Stimulated activated CD8-positive, alpha-beta memory T cell treated with anti-CD3 and anti-CD28 coated beads, Interleukin-12 subunit alpha, Interleukin-12 subunit beta, amount 100 ng/mL, for 24 hours (primary cell): Measurements from ENCODE around the gene SCAMP3.
A peak's percentile ranks its signal among the peaks of the same experiment; 100 is the strongest.
"Not testable (repeated sequence)": the region's sequence is repeated elsewhere in the genome, so short reads cannot be mapped to it uniquely, and the experiment has no call there.

ENCODE experiments used
- DNase-seq: peaks from one replicate; pipeline ENCODE4 v3.0.0-alpha.2; 2020; ENCODE audit errors: extremely low read depth

Gene SCAMP3

DNA sequence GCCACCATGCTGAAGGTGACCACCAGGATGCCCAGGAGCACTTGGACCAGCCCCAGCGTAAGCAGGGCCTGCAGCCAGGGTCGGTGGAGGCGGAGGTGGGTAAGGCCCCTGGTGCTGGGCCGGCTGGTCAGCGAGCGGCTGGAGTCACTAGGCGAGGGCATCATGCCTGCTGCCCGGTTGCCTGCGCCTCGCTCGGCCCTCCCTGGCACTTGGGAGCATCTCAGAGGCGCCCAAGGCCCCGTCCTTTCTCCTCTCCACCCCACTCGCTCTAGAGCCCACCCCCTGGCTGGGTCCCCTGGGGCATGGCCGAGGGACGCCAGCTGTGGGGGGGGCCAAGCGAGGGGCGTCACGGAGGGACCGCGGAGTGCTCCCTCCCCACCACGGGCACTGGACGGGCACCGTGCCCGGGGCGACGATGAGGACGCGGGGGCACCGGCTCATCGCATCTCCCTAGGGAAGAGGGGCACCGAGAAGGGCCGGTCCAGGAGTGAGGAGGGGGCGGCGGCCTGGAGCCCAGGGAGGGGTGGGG is 7.4 kb downstream of the SCAMP3 start:
- DNase-seq: no peak

DNA sequence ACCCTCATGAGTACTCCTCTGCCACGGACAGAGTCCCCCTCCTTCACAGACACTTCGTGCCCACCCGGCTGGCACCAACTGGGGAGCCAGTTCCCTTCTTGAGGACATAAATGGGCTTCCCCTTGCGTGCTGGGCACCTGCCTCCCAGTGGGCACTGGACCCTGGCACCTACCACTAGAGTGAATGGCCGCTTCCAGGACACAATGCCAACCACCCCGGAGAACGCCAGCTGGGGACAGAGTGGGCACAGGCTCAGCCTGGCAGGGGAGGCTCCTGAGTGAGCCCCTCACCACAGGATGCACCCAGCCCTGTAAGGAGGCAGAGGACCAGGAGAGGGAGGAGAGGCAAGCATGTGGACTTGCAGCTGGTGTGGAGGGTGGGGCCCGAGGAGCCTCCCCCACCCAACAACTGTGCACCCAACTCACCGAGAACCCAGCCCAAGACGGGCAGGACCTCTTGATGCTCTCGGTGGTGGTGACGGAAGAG is 7.9 kb downstream of the SCAMP3 start:
- no peak for DNase-seq

DNA sequence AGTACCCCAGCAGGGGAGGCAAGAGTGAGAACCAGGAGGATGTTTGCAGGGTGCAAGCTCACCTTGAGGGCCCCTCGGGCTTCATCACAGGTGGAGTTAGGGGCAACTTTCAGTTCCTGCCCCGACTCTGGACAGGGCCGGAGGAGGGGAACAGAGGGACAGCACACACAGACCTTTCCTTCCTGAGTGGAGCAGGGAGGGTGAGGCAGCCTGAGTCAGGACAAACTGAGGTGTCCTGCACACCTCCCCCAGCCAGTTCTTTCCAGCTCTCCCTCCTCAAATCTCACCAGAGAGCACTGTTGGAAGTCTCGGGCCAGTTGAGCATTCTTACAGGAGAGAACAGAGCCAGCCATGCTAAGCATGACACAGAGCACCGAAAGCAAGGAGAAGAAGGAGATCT is 8.4 kb downstream of the SCAMP3 start:
- no peak for DNase-seq

DNA sequence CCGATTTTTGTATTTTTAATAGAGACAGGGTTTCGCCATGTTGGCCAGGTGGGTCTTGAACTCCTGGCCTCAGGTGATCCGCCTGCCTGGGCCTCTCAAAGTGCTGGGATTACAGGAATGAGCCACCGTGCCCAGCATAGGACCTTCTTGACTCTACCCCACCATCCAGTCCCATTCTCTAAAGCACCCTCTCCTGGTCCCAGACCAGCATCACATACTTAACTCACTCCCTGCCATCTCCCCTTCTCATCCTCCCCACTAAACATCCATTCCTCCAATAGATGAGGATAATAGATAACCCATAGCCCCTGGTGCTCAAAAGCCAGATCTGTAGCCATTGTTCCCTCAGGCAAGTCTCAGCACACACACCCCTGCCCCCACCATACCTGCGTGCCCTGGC is 9.0 kb downstream of the SCAMP3 start:
- DNase-seq: no peak

DNA sequence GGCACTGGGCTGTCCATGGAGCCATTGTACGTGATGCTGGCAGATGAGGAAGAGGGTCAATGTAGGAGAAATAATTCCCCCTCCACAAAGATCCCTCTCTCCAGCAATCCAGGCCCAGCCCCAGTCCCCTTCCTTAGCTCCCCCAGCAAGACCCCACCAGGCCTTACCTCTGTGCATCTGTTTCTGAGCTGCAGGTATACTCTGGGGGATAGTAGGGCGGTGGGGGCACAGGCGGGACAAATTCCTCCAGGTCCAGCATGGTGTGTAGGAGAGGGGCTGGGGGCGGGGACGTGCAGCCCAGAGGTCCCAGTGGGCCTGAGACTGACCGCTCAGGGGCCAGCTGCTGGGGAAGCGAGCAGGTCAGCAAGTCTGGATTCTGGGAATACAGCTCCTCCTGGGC is 10.6 kb downstream of the SCAMP3 start:
- DNase-seq: no peak

DNA sequence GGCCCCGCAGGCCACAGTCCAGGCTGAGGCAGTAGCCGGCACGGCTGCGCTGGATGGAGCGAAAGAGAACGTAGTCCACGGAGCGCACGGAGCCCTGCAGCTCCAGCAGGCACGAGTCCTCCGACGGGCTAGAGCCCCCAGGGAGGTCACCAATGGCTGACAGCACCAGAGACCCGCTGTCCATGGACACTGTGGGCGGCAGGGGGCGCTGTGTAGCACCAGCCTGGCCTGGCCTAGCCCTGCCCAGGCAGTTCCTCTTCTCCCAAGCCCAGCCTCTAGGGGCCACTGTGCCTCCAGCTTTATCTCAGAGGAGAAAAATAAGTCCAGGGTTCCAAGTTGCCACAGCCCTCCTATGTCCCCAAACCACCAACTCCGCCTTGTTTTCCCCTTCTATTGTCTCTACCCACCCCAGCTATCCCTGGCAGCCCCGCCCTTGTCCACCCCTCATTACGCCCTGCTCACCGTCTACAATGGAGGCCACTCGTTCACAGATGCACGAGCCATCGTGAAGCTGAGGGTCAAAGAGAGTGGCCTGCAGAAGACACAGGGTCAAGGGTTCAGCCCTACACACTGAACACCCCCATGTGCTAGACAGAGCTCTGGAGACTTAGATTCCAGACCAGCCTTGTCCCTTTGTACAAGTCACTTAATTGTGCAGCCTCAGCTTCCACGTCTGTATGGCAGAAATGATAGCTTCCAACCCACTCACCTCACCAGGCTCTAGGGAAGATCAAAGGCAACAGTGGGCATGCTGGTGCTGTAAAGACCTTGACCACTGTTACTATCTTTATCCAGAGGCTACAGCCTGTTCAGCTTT is 11.3 kb downstream of the SCAMP3 start:
- peak; percentile 92 for DNase-seq

DNA sequence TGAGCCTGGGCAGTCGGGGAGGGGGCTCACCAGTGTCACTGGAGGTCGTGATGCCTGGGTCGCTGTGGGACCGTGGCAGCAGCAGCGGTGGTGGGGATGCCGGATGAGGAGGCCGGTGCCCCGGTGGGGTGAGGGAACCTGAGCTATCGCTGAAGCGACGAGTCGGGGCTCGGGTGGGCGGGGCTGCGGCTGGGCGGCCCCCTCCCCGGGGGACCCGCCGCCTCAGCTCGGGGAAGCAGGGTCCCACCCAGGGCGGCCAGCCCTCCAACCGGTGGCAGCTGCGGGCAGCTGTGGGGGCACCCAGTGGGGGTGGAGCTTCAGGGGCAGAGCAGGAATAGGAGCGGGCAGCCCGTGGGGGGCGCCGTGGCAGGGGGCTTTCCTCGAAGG is 11.9 kb downstream of the SCAMP3 start:
- no peak for DNase-seq

DNA sequence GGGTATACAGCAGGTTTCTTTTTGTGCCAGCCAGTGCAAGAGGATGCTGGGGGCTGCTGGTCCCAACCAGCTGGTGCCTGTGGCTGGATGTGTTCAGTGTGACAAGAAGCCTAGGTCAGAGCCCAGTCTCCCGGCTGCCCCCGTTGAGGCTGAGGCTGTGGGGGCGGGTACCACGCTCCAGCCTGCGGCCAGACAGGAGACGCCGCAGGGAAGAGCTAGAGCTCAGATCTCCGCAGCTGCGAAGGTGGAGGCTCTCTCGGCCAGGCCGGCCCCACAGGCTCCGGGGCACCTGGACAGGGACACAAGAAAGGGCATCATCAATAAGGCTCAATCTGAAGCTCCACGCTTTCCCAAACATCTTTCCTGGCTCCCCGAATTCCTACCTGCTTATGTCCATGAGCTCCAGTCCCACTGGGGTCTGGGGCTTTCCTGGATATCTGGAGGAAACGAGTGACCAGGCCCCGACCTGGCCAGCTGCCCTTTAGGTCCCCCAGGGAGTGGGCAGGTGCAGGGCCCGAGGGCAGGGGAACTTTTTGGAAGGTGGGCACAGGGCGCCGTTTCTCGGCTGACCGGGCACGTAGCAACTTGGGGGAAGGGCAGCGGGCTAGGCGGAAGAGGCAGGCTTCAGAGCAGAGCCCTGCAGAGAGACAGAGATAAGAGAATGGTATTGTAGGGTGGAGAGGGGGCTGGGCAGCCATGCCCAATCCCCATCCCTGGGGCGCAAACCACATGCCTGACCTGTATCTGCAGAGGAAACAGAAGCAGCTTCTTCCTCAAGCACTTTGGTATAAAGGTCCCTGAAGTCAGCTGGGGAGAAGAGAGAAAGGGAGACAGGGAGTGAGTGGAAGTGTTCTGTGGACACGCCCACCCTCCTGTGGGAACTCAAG is 14.2 kb downstream of the SCAMP3 start:
- DNase-seq: no peak

DNA sequence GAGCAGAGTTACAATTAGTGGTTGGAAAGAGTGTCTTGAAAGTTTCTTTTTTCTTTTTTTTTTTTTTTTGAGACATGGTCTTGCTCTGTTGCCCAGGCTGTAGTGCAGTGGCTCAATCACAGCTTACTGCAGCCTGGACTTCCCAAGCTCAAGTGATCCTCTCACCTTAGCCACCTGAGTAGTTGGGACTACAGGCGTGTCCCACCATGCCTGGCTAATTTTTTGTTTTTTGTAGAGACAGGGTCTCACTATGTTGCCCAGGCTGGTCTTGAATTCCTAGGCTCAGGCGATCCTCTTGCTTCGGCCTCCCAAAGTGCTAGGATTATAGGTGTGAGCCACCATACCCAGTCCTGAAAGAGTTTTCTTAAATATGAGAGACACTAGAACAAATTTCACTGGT is 15.4 kb downstream of the SCAMP3 start:
- not testable (repeated sequence) for DNase-seq

DNA sequence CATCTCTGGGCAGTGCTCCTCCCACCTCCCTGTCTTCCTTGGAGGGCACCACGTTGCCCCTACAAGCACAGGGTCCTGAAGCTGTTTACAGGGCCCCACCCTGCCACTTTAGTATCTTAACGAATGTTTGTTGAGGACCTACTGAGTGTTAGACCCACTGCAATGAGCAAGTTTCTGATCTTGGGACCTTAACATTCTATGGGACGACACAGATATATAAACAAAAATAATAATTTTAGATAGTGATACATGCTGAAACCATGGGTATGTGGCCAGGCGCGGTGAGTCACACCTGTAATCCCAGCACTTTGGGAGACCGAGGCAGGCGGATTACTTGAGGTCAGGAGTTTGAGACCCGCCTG is 17.0 kb downstream of the SCAMP3 start:
- no peak for DNase-seq

DNA sequence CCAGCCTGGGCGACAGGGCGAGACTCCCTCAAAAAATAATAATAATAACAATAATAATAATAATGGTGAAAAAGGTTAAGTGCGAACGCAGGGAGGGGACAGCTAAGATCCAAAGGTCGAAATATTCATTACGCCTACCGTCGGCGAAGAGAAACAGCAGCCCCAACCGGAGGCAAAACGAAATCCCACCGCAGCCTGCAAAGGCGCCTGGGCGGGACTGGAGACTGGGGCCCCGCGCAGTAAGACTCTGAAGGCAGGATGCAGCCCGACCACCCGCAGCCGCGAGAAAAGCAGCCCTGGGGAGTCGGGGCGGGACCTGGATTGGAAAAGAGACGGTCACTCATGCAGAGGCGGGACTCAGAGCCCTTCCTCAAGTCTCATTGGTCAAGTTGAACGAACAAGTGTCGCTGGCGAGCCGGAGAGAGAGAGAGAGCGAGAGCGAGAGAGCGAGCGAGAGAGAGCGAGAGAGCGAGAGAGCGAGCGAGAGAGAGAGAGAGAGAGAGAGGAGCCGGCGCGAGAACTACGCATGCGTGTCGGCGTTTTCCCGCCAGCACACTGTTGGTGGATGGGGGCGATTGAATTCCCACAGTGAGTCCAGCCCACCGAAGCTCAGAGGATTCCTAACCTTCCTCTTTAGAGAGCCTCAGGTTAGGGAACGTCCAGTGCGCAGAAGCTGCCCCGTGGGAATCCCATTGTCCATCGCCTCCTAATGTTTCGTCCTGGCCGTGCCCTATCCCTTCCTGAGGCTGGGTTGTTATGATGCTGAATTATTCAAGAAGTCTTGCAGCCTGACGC is 17.6 kb downstream of the SCAMP3 start:
- DNase-seq: peak; percentile 90

DNA sequence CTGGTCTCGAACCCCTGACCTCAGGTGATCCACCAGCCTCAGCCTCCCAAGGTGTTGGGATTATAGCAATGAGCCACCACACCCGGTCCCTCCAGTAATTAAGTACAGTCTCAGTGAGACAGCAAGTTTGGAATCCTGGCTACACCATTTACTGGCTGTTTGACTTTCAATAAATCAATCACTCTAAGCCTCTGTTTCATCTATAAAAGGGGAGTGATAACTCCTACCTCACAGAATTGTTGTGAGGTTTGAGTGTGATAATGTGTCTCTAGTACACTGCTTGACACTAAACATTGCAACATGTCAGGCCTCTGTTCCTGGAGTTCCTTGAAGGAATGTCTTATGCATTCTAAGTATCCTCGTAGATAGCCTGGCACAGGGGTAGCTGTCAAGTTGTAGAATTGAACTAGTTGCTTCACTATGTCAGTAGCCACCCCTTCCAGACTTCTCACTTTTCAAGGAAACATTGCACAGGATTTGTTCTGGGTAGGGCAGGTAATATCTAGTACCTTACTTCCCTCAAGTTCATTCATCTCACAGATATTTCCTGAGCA is 19.3 kb downstream of the SCAMP3 start:
- no peak for DNase-seq

DNA sequence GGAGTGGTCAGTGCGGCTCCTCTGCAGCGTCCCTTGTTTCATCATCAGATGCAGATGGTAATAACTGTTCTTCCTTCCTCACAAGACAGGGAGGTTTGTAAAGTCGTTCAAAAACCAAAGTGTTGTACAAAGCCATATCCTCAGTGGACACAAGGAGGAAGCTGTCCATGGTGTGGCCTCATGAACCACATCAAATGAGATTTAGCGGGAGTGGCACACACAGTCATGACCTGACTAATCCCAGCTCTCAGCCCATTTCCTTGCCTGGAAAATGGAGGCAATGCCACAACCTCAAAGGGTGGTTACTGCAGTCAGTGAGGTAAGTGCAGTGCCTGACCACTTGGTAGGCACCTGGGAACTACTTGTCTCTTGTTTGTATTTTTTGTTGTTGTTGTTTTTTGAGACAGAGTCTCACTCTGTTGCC is 20.3 kb downstream of the SCAMP3 start:
- no peak for DNase-seq

DNA sequence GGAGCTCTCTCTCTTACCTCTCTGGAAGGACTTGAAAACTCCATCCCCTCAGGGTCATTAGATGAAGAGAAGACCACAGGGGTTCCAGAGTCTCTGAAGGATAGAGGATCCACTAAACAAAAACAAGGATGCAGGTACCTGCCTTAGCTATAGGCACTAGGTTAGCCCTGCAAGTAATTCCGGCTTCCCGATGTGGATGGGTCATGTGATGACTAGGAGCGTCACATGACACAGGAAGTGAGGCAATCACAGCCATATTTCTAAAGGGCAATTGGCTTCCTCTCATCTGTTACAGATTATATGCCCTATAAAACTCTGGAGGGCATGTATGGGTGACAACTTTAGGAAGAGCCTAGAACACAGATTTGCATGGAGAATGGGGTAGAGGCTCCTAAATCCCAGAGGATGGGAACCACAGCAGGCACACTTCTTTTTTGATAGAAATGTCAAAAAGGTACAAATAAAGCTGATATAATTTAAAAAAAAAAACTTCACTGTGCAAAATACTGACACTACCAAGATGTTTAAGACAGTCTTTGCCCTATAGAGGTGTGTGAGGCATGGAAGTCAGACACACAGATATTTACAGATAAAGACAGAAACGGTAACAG is 21.0 kb downstream of the SCAMP3 start:
- DNase-seq: no peak

DNA sequence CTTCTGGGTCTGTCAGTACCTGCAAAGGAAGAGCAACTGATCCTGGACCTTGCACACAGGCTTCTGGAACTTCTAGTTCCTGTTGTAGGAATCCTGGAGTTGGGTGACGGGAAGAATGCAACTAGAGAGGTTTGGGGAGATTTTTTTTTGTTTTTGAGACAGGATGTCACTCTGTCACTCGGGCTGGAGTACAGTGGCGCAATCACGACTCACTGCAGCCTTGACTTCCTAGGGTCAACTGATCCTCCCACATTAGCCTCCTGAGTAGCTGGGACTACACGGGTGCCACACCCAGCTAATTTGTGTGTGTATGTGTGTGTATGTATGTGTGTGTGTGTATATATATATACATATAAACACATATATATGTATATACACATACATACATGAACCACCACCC is 25.7 kb downstream of the SCAMP3 start:
- no peak for DNase-seq

DNA sequence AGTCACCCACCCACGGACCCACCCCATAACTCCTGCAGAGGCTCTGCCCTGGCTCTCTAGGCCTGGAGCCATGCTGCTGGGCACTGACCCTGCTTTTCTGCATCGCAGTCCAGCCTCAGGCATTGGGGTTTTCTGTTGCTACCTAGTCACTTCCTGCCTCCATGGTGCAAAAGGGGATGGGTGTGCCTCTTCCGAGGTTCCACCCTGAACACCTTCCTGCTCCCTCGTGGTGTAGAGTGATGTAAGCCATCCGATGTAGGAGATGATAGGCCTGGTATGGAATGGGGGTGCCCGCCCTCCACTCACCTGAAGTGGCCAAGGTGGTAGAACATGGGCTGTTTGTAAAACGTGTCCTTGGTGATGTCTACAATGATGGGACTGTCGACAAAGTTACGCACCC is 26.8 kb downstream of the SCAMP3 start:
- DNase-seq: not testable (repeated sequence)

DNA sequence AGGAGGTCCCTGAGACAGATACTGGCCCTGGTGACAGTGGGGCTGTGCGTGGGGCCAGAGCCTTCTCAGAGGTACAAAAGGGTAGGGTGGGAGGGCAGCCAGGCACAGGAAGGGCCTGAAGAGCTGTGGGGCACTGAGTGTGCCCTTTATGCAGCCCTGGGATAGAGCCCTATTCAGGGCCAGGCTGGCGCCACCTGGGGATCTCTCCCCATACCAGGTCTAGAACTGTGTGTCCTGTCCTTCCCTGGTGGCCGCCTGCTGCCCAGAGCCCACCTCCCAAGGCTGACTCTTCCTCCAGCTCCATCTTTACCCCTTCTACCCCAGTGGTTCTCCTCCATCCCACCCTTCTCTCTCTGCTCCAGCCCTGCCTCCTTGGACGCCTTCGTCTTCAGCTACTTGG is 28.7 kb downstream of the SCAMP3 start:
- not testable (repeated sequence) for DNase-seq

DNA sequence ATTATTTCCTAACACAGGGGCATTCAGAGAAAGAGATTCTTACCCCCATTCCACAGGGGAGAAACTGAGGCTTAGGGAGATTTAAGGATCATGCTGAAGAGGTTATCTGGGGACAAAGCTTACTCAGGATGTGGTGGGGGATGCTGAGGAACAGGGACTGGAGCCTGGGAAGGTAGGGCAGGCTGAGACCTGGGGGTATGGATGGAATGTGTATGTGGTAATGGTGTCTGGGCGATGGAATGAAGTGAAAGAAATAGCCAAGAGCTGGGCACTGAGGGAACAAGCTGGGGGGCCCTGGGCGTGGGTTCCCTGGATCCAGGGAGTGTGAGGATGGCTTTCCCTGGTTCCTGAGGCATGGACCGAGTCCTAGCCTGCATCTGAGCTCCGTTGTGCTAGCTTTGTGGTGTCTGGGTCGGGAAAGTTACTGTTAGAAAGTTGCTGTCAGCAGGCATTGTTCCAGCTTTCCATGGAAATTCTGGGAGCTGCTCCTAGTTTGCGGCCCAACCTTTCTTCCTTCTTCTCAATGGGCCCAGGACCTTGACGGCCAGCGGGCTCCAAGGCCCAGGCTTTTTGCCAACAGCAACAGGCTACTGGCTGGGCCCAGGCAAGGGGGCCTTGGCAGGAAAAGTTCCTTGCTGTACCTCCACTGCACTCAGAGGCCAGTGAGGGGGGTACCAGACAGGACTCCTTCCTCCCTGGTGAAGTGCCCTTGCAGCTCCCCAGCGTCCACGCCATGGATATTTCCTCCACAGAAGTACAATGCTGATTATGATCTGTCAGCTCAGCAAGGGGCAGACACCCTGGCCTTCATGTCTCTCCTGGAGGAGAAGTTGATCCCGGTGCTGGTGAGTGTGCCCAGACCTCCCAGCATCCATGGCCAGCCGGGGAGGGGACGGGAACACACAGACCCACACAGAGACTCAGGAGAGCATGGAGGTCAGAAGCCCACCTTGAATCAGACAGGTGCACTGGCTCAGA is 29.9 kb downstream of the SCAMP3 start:
- not testable (repeated sequence) for DNase-seq

DNA sequence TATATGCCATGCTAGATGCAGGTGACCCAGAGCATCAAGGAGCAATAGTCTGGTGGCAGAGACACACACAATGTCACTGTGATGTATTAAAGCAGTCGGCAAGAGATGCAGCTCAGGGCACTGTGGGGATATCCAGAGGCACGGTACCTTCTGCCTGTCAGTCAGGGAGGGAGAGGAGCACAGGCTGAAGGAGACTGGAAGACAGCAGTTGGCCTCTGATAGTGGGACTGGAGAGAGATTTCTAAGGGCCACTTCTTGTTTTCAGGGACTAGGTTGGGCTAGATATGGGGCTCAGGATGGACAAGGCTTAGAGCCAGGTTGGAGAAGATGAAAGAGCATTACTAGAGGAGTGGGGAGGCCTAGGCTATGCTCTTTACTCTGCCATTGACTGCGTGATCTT is 30.9 kb downstream of the SCAMP3 start:
- not testable (repeated sequence) for DNase-seq

DNA sequence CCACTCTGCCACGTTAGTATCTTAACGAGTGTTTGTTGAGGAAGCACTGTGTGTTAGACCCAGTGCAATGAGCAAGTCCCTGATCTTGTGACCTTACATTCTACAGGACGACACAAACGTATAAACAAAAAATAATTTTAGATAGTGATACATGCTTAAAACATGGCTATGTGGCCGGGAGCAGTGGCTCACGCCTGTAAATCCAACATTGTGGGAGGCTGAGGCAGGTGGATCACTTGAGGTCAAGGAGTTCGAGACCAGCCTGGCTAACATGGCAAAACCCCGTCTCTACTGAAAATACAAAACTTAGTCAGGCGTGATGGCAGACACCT is 34.1 kb downstream of the SCAMP3 start:
- DNase-seq: no peak
